ENCODE results near the gene BAG3.
"Not testable (repeated sequence)": the region's sequence is repeated elsewhere in the genome, so short reads cannot be mapped to it uniquely, and the experiment has no call there.

Gene BAG3

DNA sequence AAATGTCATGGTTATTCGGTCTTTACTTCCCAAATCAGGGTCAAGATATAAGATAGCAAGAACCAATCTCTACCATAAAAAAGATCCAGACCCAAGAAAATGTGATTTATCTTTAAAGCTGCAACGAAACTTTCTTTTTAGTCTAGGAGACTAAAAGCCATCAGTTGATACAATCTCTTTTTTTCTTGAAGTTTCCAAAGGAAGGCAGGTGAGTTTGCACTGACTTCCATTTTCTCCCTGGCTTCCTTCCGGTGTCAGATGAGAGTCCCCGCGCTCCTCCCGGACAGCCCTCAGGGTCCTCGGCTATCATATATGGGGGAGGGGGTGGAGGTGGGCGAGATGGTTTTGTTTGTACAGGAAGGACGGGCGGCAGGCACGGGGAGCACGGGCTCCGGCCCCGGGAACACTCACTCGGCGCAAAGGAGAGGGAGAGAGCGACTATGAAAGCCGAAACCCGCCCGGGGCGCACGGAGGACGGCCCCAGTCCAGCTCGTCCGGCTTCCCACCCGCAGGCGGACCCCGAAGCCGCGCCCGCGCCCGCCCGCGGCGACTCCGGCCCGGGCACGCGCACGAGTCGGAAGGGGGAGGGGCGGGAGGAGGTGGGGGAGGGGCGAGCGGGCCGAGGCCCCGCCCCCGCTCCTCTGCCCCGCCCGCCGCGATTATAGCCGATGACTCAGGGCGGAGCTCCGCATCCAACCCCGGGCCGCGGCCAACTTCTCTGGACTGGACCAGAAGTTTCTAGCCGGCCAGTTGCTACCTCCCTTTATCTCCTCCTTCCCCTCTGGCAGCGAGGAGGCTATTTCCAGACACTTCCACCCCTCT, at the start of gene BAG3:
Gene BAG3, plus strand, starts transcription at position 689 of the 822 bp plus-strand sequence. CDS start 296 bp downstream, outside the sequence.
- DNase-seq (ENCODE audit: low spot score): peak; percentile 95

GRCh38 chr10:119602241-119603095, 48.7 kb upstream of the BAG3 start:
- DNase-seq (ENCODE audit: low spot score): peak; percentile 49

GRCh38 chr10:119604468-119604867, 46.7 kb upstream of the BAG3 start:
- no peak for DNase-seq (ENCODE audit: low spot score)

GRCh38 chr10:119608316-119609155, 42.6 kb upstream of the BAG3 start:
- DNase-seq (ENCODE audit: low spot score): peak; percentile 60

DNA sequence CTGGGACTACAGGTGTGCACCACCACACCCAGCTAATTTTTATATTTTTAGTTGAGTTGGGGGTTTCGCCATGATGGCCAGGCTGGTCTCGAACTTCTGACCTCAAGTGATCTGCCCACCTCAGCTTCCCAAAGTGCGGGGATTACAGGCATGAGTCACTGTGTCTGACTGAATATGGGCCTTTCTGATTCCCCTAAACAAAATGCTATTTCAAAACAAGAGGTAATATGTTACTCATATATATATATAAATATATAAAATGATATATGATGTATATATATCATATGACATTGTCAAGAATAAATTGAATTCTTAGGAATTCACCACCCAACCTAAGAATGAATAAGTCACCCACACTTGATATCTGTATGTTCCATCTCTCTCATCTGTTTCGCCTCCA, 41.7 kb upstream of the BAG3 start:
- DNase-seq (ENCODE audit: low spot score): no peak

DNA sequence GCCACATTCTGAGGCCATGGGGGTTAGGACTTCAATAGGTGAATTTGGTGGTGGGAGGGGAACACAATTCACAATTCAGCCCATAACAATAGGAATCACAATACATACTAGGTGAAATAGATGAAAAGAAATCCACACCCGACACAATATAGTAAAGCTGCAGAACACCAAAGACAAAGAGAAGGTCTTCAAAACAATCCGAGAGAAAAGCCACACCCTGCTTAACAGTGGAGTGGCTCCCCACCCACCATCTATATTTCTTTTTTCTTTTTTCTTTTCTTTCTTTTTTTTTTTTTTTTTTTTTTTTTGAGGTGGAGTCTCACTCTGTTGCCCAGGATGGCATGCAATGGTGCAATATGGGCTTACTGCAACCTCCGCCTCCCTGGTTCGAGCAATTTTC, 39.7 kb upstream of the BAG3 start:
- DNase-seq (ENCODE audit: low spot score): no peak

DNA sequence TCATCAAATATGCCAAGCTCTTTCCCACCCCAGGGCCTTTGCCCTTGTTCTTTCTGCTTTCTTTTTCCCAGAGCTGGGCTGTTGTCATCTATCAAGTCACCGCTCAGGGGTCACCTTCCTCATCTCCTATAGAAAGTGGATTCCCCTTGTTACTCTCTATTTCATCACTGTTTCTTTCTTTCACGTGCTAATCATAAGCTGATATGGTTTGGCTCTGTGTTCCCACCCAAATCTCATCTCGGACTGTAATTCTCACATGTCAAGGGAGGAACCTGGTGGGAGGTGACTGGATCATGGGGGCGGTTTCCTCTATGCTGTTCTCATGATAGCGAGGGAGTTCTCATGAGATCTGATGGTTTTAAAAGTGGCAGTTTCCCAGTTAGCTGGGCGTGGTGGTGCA, 37.4 kb upstream of the BAG3 start:
- no peak for DNase-seq (ENCODE audit: low spot score)

DNA sequence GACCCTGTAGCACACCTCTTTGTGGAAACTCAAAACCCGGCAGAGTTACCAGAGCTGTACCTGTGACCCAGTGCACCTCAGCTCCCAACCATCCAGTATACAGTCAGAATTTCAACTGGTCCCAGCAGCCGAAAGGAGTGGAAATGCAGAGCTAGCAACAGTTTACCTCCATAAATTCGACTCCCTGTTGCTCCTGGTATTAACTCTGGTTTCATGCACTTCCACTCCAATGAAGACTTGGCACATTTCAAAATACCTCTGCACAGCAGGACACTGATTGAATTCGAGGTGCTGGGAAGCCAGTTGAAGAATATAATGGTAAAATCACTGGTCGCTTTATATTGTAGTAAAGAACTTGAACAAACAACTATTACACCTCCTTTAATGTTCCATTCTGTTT, 36.5 kb upstream of the BAG3 start:
- no peak for DNase-seq (ENCODE audit: low spot score)

DNA sequence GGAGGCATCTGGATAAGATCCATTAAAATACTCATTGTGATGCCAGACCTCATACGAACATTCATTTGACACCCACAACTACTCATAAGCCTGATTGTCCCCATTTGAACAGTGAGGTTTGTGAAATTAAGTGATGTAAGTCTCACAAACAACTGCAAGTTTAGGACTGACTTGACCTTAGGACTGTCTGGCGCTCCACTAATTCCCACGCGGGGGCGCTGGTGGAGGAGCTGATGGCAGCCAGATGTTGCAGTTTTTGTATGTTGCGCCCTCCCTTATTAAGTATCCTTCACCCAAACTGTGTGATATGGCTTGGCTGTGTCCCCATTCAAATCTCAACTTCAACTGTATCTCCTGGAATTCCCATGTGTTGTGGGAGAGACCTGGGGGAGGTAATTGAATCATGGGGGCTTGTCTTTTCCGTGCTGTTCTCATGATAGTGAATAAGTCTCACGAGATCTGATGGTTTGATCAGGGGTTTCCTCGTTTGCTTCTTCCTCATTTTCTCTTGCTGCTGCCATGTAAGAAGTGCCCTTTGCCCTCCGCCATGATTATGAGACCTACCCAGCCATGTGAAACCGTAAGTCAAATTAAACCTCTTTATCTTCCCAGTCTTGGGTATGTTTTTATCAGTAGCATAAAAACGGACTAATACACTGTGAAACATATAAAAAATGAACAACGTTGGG, 34.2 kb upstream of the BAG3 start:
- DNase-seq (ENCODE audit: low spot score): peak; percentile 65

DNA sequence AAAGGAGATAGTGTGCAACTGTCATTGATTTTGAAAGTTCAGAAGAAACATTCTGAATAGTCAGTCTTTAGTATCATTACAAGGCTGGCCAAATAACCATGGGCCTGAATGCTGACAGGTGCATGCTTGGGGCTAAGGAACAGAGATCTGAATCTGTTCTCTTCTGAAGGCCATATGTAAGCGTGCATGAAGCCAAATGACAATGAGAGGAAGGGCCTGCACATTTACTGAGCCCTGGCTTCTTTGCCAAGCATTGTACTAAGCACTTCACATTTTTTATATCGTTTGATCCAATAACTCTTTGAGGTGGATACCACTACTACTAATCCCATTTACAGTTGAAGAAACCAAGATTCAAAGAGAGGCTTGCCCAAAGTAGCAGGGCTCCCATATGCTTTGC, 32.0 kb upstream of the BAG3 start:
- no peak for DNase-seq (ENCODE audit: low spot score)

- DNase-seq (ENCODE audit: low spot score): not testable (repeated sequence)
These were observed 31.4 kb upstream of the BAG3 start for GRCh38 chr10:119619811-119620210.

- DNase-seq (ENCODE audit: low spot score): peak; percentile 30
These were observed 30.7 kb upstream of the BAG3 start for GRCh38 chr10:119620241-119621077.

- DNase-seq (ENCODE audit: low spot score): no peak
These were observed 30.1 kb upstream of the BAG3 start for GRCh38 chr10:119621078-119621384.

GRCh38 chr10:119625570-119626280, 25.5 kb upstream of the BAG3 start:
- no peak for DNase-seq (ENCODE audit: low spot score)

GRCh38 chr10:119630300-119630699, 20.9 kb upstream of the BAG3 start:
- no peak for DNase-seq (ENCODE audit: low spot score)

DNA sequence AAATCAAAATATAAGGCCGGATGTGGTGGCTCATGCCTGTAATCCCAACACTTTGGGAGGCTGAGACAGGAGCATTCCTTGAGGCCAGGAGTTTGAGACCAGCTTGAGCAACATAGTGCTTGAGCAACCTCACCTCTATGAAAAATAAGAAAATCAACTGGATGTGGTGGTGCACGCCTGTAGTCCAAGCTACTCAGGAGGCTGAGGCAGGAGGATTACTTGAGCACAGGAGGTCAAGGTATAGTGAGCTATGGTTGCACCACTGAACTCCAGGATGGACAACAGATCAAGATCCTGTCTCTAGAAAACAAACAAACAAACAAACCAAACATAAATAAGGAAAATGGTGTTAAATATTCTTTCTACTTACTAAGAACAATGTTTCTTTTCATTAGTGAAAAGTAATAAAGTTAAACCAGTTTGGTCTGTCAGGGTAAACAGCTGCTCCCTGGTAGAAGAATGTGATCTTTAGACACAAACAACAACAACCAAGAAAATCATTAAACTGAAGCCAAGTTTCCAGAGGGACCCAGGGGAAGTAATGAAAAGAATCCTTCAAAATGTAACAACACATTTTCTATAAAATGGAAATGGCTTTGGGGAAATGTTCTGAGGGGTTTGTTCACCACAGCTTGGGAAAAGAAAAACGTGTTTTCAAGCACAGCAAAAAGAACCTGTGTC, 17.5 kb upstream of the BAG3 start:
- no peak for DNase-seq (ENCODE audit: low spot score)

DNA sequence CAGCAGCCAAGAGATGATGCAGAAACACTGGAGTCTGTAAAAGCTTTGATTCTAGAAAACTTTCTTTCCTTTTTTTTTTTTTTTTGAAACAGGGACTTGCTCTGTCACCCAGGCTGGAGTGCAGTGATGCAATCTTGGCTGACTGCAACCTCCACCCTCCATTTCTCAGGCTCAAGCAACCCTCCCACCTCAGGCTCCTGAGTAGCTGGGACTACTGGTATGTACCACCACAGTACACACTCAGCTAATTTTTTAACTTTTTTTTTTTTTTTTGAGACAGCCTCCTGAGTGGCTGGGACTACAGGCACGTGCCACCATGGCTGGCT, 17.0 kb upstream of the BAG3 start:
- peak; percentile 12 for DNase-seq (ENCODE audit: low spot score)

- DNase-seq (ENCODE audit: low spot score): no peak
These were observed 13.5 kb upstream of the BAG3 start for GRCh38 chr10:119637631-119638030.

GRCh38 chr10:119638982-119639381, 12.2 kb upstream of the BAG3 start:
- DNase-seq (ENCODE audit: low spot score): no peak

DNA sequence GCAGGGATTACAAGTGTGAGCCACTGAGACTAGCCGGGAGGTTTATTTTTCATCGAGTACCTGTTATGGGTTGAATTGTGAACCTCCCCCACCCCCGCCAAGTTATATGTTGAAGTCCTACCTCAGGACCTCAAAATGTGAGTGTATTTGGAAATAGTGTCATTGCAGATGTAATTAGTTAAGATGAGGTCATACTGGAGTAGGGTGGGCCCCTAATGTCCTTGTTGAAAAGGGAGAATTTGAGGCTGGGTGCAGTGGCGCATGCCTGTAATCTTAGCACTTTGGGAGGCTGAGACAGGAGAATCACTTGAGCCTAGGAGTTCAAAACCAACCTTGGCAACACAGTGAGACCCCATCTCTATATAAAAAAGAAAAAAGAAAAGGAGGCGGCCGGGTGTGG, 10.8 kb upstream of the BAG3 start:
- DNase-seq (ENCODE audit: low spot score): no peak
